A549 (cell line): ENCODE measurements around the gene IGF2BP1.

Source experiments
- JUNB ChIP-seq: fragments of >200 bp; sonication (Bioruptor Twin); formaldehyde crosslinking; IDR thresholded peaks from 2 replicates; pipeline ENCODE4 v1.6.1; 2016
- KDM1A ChIP-seq: fragments of 200-600 bp; sonication (generic); IDR thresholded peaks from 2 replicates; pipeline ENCODE4 v1.6.1; 2016; ENCODE audit warnings: low read depth, mild to moderate bottlenecking
- MAFK ChIP-seq: fragments of 450-650 bp; IDR thresholded peaks from 2 replicates; pipeline ENCODE4 v1.6.1; 2014; ENCODE audit not compliant: partially characterized antibody
- MYC ChIP-seq: IDR thresholded peaks from 2 replicates; pipeline ENCODE4 v1.6.1; 2012; ENCODE audit warnings: mild to moderate bottlenecking, inconsistent platforms, low read length, improper control_type of control experiment, borderline replicate concordance
- NPAS2 ChIP-seq: fragments of 250-450 bp; sonication (Bioruptor Pico); IDR thresholded peaks from 2 replicates; pipeline ENCODE4 v1.8.0; 2022; ENCODE audit warnings: mild to moderate bottlenecking, moderate library complexity, borderline replicate concordance
- NR3C1 ChIP-seq: fragments of >200 bp; sonication (Bioruptor Twin); formaldehyde crosslinking; IDR thresholded peaks from 3 replicates; pipeline ENCODE4 v1.6.1; 2017
- POLR2A ChIP-seq: IDR thresholded peaks from 2 replicates; pipeline ENCODE4 v1.6.1; 2012; ENCODE audit warnings: mild to moderate bottlenecking, low read length
- RFX5 ChIP-seq: fragments of 450-650 bp; IDR thresholded peaks from 2 replicates; pipeline ENCODE4 v1.7.1; 2014; ENCODE audit warnings: antibody characterized with exemption, mild to moderate bottlenecking, moderate library complexity
- ZC3H11A ChIP-seq: fragments of 450-650 bp; IDR thresholded peaks from 2 replicates; pipeline ENCODE4 v1.6.1; 2014; ENCODE audit warnings: antibody characterized with exemption, mild to moderate bottlenecking
- TF ChIP-seq, protein P1 (sequence below): fragments of >200 bp; sonication (Bioruptor Twin); formaldehyde crosslinking; IDR thresholded peaks from 3 replicates; pipeline ENCODE4 v1.5.1; 2016
- TF ChIP-seq, protein P2 (sequence below): fragments of >200 bp; sonication (Bioruptor Twin); formaldehyde crosslinking; IDR thresholded peaks from 3 replicates; pipeline ENCODE4 v1.6.1; 2016

- TF ChIP-seq NR3C1 = no peak
- no peak for TF ChIP-seq JUNB
- no peak for TF ChIP-seq MYC
- TF ChIP-seq ZC3H11A = no peak
- no peak for TF ChIP-seq MAFK
- no peak for TF ChIP-seq POLR2A
- TF ChIP-seq, protein P1, sequence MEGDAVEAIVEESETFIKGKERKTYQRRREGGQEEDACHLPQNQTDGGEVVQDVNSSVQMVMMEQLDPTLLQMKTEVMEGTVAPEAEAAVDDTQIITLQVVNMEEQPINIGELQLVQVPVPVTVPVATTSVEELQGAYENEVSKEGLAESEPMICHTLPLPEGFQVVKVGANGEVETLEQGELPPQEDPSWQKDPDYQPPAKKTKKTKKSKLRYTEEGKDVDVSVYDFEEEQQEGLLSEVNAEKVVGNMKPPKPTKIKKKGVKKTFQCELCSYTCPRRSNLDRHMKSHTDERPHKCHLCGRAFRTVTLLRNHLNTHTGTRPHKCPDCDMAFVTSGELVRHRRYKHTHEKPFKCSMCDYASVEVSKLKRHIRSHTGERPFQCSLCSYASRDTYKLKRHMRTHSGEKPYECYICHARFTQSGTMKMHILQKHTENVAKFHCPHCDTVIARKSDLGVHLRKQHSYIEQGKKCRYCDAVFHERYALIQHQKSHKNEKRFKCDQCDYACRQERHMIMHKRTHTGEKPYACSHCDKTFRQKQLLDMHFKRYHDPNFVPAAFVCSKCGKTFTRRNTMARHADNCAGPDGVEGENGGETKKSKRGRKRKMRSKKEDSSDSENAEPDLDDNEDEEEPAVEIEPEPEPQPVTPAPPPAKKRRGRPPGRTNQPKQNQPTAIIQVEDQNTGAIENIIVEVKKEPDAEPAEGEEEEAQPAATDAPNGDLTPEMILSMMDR = no peak
- TF ChIP-seq, protein P2, sequence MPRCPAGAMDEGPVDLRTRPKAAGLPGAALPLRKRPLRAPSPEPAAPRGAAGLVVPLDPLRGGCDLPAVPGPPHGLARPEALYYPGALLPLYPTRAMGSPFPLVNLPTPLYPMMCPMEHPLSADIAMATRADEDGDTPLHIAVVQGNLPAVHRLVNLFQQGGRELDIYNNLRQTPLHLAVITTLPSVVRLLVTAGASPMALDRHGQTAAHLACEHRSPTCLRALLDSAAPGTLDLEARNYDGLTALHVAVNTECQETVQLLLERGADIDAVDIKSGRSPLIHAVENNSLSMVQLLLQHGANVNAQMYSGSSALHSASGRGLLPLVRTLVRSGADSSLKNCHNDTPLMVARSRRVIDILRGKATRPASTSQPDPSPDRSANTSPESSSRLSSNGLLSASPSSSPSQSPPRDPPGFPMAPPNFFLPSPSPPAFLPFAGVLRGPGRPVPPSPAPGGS = no peak
- no peak for TF ChIP-seq KDM1A
- TF ChIP-seq NPAS2 (CRISPR knock-in tag) = no peak
- TF ChIP-seq RFX5 = no peak
Observed at GRCh38 chr17:48985436-48986245, 11.5 kb upstream of the IGF2BP1 start.
